GOT3 (cell line): ENCODE results near the gene CYFIP2.

Experiments used
- DNase-seq: peaks from one replicate; lab custom pipeline; 2025; ENCODE audit warnings: mixed read lengths; lab: John Stamatoyannopoulos, UW

CYFIP2 gene

GRCh38 chr5:157326440-157327005, 60.6 kb downstream of the CYFIP2 start:
- DNase-seq: no peak

- no peak for DNase-seq
These were observed 61.8 kb downstream of the CYFIP2 start for GRCh38 chr5:157327771-157328170.

GRCh38 chr5:157328277-157328912, 62.5 kb downstream of the CYFIP2 start:
- peak; percentile 23 for DNase-seq

GRCh38 chr5:157331807-157332206, 65.9 kb downstream of the CYFIP2 start:
- no peak for DNase-seq

- DNase-seq: no peak
These were observed 69.9 kb downstream of the CYFIP2 start for GRCh38 chr5:157335534-157336422.

- no peak for DNase-seq
These were observed 70.5 kb downstream of the CYFIP2 start for GRCh38 chr5:157336423-157336744.

- DNase-seq: no peak
These were observed 73.5 kb downstream of the CYFIP2 start for GRCh38 chr5:157339409-157339808.

- DNase-seq: no peak
These were observed 77.0 kb downstream of the CYFIP2 start for GRCh38 chr5:157342822-157343402.

GRCh38 chr5:157343842-157344790, 78.2 kb downstream of the CYFIP2 start:
- no peak for DNase-seq

GRCh38 chr5:157345067-157345466, 79.1 kb downstream of the CYFIP2 start:
- DNase-seq: no peak

- no peak for DNase-seq
These were observed 79.6 kb downstream of the CYFIP2 start for GRCh38 chr5:157345485-157345884.

GRCh38 chr5:157347301-157348048, 81.6 kb downstream of the CYFIP2 start:
- DNase-seq: no peak

GRCh38 chr5:157348049-157348400, 82.1 kb downstream of the CYFIP2 start:
- no peak for DNase-seq

- DNase-seq: no peak
These were observed 85.2 kb downstream of the CYFIP2 start for GRCh38 chr5:157350939-157351801.

- no peak for DNase-seq
These were observed 85.8 kb downstream of the CYFIP2 start for GRCh38 chr5:157351802-157352092.

- DNase-seq: no peak
These were observed 86.9 kb downstream of the CYFIP2 start for GRCh38 chr5:157352756-157353340.

- no peak for DNase-seq
These were observed 88.9 kb downstream of the CYFIP2 start for GRCh38 chr5:157354800-157355199.

GRCh38 chr5:157356576-157356975, 90.7 kb downstream of the CYFIP2 start:
- DNase-seq: no peak

GRCh38 chr5:157357823-157358222, 91.9 kb downstream of the CYFIP2 start:
- DNase-seq: no peak

GRCh38 chr5:157358871-157359270, 92.9 kb downstream of the CYFIP2 start:
- DNase-seq: no peak
